Panc1 (cell line): ENCODE data around the gene SNRK. TPM values are rescaled to one million over a fixed set of nuclear protein-coding genes. Genes with fewer than 3 reads are reported as not detected.

Source experiments
- ATAC-seq: fragments of 200-7000 bp; cut with Tn5 transposase; 2 replicates; pipeline ENCODE4 v1.9.1; 2020; ENCODE audit warnings: mild to moderate bottlenecking, moderate library complexity
- BruUV-seq: library from RNA; stranded (reverse); fragments of 400-500 nt; replicated peaks from 2 replicates; lab custom pipeline; 2021; lab: Mats Ljungman, UMichigan
- CTCF ChIA-PET: fragments of 300-600 bp; sonication (Branson Sonifier 250); formaldehyde crosslinking; loops from one replicate; lab custom pipeline; 2022; ENCODE audit warnings: antibody characterized with exemption; lab: Charles Lee
- POLR2A ChIA-PET: fragments of 300-600 bp; sonication (Branson Sonifier 250); formaldehyde crosslinking; loops from one replicate; lab custom pipeline; 2022; ENCODE audit warnings: antibody characterized with exemption; lab: Charles Lee
- DNase-seq: peaks from one replicate; pipeline ENCODE4 v3.0.0-alpha.2; 2010; ENCODE audit warnings: low read depth, low spot score
- H3K27ac ChIP-seq: 2 replicates; pipeline ENCODE4 v1.5.1; 2011; ENCODE audit warnings: mild to moderate bottlenecking, low read length, inconsistent platforms
- H3K27me3 ChIP-seq: fragments of 200-500 bp; sonication (Bioruptor generic); 2 replicates; pipeline ENCODE4 v1.6.0; 2014; ENCODE audit warnings: low read length, inconsistent platforms; ENCODE audit not compliant: control insufficient read depth, insufficient read depth
- H3K36me3 ChIP-seq: fragments of 200-500 bp; sonication (Bioruptor generic); 2 replicates; pipeline ENCODE4 v1.5.1; 2014; ENCODE audit warnings: inconsistent platforms, mild to moderate bottlenecking, low read length, moderate library complexity; ENCODE audit not compliant: control insufficient read depth, insufficient read depth
- H3K4me1 ChIP-seq: 2 replicates; pipeline ENCODE4 v1.5.1; 2011; ENCODE audit warnings: inconsistent platforms, mild to moderate bottlenecking, low read length, moderate library complexity; ENCODE audit not compliant: control insufficient read depth, insufficient read depth
- H3K4me3 ChIP-seq, 2 experiments: 2 replicates each; pipeline ENCODE4 v1.5.1; 2011 to 2012; ENCODE audit warnings: low read depth in 2 of 2, low read length in 2 of 2, mild to moderate bottlenecking in 2 of 2, inconsistent platforms in 1 of 2, moderate library complexity in 1 of 2
- H3K9me3 ChIP-seq: fragments of 200-500 bp; sonication (Bioruptor generic); 2 replicates; pipeline ENCODE4 v1.5.1; 2014; ENCODE audit warnings: low read depth, mild to moderate bottlenecking, inconsistent platforms, low read length, moderate library complexity; ENCODE audit not compliant: control insufficient read depth, insufficient read depth
- CTCF ChIP-seq: fragments of 450-650 bp; IDR thresholded peaks from 2 replicates; pipeline ENCODE4 v1.5.1; 2017; ENCODE audit warnings: mild to moderate bottlenecking
- POLR2AphosphoS5 ChIP-seq: IDR thresholded peaks from 2 replicates; pipeline ENCODE4 v1.6.1; 2012; ENCODE audit warnings: mild to moderate bottlenecking, low read depth, low read length, moderate library complexity
- SIN3A ChIP-seq: IDR thresholded peaks from 2 replicates; pipeline ENCODE4 v1.6.1; 2012; ENCODE audit warnings: low read depth, mild to moderate bottlenecking, low read length, moderate library complexity, borderline replicate concordance; ENCODE audit not compliant: insufficient read depth
- TCF7L2 ChIP-seq: IDR thresholded peaks from 2 replicates; pipeline ENCODE4 v1.6.1; 2011; ENCODE audit warnings: mild to moderate bottlenecking, low read depth, low read length, inconsistent platforms
- in situ Hi-C: cut with HindIII; loops from 2 replicates; pipeline ENCODE4 v1.10.0; 2016; ENCODE audit warnings: low sequenced_read_pairs, low pct_unique_long_range_greater_than_20kb
- intact Hi-C: fragments of 100-400 bp; cut with micrococcal nuclease; formaldehyde crosslinking; loops from one replicate; pipeline ENCODE4 v1.10.0; 2022; ENCODE audit not compliant: unreplicated experiment
- total RNA-seq: library from RNA; stranded (reverse); gene quantifications from one replicate; pipeline ENCODE4 v1.2.1, GENCODE V29; 2021; ENCODE audit not compliant: unreplicated experiment
- TF ChIP-seq, protein P1 (sequence below), 2 experiments: IDR thresholded peaks; 2 replicates each; pipeline ENCODE4 v1.6.1; 2011 to 2012; ENCODE audit warnings: low read depth in 2 of 2, control low read depth in 1 of 2, low read length in 1 of 2, mild to moderate bottlenecking in 1 of 2, moderate library complexity in 1 of 2; ENCODE audit not compliant: insufficient read depth in 1 of 2

Gene SNRK
- total RNA-seq, 1 experiment from 2014 or later, result 11.0 TPM

DNA sequence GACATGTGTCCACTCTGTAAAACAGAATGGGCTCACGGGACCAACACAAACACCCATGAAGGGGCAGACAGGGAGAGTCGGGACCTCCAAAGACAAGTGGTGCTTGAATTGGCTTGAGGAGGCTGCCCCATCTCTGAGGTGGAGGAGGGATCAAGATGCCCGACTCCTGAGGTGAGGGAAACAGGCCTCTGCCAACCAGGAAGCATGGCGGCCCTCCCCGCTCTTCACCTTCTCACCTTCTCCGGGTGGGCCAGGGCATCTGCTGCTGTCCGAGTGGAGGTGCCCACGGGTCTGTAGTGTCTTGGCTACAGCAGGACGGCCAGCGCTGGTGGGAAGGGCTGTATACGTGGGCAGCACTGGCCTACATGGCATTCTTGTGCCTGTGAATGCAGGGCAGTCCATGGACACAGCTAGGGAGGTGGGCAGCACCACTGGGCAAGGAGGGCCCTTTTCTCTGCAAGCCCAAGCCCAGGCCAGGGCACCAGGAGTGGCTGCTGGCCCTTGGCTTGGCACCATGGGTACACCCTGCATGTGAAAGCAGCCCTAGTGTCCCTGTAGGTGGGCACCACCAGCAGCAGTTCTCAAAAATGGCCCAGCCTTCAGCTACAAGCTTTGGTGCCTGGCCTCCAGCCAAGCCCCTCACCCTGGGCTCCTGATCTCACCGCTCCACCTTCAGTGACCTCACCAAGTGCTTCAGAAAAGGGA lies 79.4 kb downstream of the SNRK start:
- H3K36me3 ChIP-seq, result no peaks in the 10 kb centered on the region
- DNase-seq (no peak), ATAC-seq (no peak)
- TF ChIP-seq POLR2AphosphoS5, result no peak
- intact Hi-C loops (no loop called here), in situ Hi-C loops (no loop called here)
- no peaks in the 10 kb centered on the region for H3K4me1 ChIP-seq
- H3K4me3 ChIP-seq, result no peak overlapping the region
- no peak overlapping the region for H3K27ac ChIP-seq
- H3K9me3 ChIP-seq, result no peaks in the 10 kb centered on the region
- no TSS peak for BruUV-seq
- H3K27me3 ChIP-seq, result no peaks in the 10 kb centered on the region
- ChIA-PET POLR2A (no interaction called here), CTCF (no interaction called here)

- no peaks in the 10 kb centered on the region for H3K27me3 ChIP-seq
- H3K4me1 ChIP-seq, result no peaks in the 10 kb centered on the region
- no peak for TF ChIP-seq CTCF
- TF ChIP-seq, protein P1, sequence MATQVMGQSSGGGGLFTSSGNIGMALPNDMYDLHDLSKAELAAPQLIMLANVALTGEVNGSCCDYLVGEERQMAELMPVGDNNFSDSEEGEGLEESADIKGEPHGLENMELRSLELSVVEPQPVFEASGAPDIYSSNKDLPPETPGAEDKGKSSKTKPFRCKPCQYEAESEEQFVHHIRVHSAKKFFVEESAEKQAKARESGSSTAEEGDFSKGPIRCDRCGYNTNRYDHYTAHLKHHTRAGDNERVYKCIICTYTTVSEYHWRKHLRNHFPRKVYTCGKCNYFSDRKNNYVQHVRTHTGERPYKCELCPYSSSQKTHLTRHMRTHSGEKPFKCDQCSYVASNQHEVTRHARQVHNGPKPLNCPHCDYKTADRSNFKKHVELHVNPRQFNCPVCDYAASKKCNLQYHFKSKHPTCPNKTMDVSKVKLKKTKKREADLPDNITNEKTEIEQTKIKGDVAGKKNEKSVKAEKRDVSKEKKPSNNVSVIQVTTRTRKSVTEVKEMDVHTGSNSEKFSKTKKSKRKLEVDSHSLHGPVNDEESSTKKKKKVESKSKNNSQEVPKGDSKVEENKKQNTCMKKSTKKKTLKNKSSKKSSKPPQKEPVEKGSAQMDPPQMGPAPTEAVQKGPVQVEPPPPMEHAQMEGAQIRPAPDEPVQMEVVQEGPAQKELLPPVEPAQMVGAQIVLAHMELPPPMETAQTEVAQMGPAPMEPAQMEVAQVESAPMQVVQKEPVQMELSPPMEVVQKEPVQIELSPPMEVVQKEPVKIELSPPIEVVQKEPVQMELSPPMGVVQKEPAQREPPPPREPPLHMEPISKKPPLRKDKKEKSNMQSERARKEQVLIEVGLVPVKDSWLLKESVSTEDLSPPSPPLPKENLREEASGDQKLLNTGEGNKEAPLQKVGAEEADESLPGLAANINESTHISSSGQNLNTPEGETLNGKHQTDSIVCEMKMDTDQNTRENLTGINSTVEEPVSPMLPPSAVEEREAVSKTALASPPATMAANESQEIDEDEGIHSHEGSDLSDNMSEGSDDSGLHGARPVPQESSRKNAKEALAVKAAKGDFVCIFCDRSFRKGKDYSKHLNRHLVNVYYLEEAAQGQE (IDR thresholded peaks at IDR 0.05; ENCODE audit: insufficient read depth in 1 of 2, low read depth in 2 of 2, low read length in 1 of 2), result no peak
- H3K36me3 ChIP-seq, result no peaks in the 10 kb centered on the region
- ChIA-PET CTCF (no interaction called here), POLR2A (no interaction called here)
- in situ Hi-C loops, result no loop called here
- no peak overlapping the region for H3K27ac ChIP-seq
- intact Hi-C loops, result no loop called here
- DNase-seq (no peak), ATAC-seq (no peak)
- no TSS peak for BruUV-seq
- no peak overlapping the region for H3K4me3 ChIP-seq
- H3K9me3 ChIP-seq, result no peaks in the 10 kb centered on the region
These were observed 80.1 kb downstream of the SNRK start for GRCh38 chr3:43366481-43366880.

DNA sequence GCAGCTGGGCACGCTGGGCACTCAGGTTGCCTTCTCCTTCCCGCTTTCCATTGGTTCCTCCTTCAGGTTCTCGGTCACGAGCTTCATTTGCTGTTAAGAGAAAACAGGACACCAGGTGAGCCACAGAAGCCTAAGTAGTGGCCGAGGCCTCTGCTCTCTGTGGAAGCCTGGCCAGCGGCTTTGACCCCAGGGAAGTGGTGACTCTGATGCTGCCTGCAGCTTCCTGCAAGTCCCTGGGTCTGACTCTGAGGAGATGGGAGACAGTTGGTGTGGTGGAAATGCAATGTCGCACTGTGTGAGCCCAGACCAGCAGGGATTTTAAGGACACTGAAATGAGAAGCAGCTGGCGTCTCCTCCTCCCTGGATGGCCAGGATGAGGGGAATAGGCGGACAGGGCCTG lies 80.5 kb downstream of the SNRK start:
- Histone ChIP-seq H3K27ac (no peak overlapping the region), H3K9me3 (no peaks in the 10 kb centered on the region), H3K36me3 (no peaks in the 10 kb centered on the region), H3K27me3 (no peaks in the 10 kb centered on the region), H3K4me1 (no peaks in the 10 kb centered on the region), H3K4me3 (no peak overlapping the region)
- no peak for TF ChIP-seq SIN3A
- TF ChIP-seq CTCF, result no peak
- TF ChIP-seq, protein P1 (IDR thresholded peaks at IDR 0.05; ENCODE audit: insufficient read depth in 1 of 2, low read depth in 2 of 2, low read length in 1 of 2), result no peak
- no peak for TF ChIP-seq TCF7L2
- no peak for TF ChIP-seq POLR2AphosphoS5
- BruUV-seq, result no TSS peak
- ChIA-PET CTCF (no interaction called here), POLR2A (no interaction called here)
- intact Hi-C loops, result no loop called here
- in situ Hi-C loops, result no loop called here
- ATAC-seq (no peak), DNase-seq (no peak)
